Upper lobe of left lung (tissue), 6 donors: ENCODE data around the gene MYLK4. TPM values are rescaled to one million over a fixed set of nuclear protein-coding genes. Genes with fewer than 3 reads are reported as not detected.

Source experiments
- ATAC-seq, 2 donors: fragments of 200-7000 bp; cut with Tn5 transposase; one replicate each; pipeline ENCODE4 v1.9.1; 2022; ENCODE audit warnings: mild to moderate bottlenecking in 2 of 2, moderate library complexity in 2 of 2; ENCODE audit not compliant: low FRiP score in 2 of 2
- DNase-seq, 2 donors: peaks; one replicate each; pipeline ENCODE4 v3.0.0-alpha.2; 2019 to 2020
- H3K27ac ChIP-seq, 4 donors: fragments of 200-600 bp; sonication (generic); one replicate each; pipeline ENCODE4 v1.5.1; 2016 to 2019
- H3K27me3 ChIP-seq, 4 donors: fragments of 200-600 bp; sonication (generic); one replicate each; pipeline ENCODE4 v1.5.1; 2017 to 2019
- H3K36me3 ChIP-seq, 4 donors: fragments of 200-600 bp; sonication (generic); one replicate each; pipeline ENCODE4 v1.5.1; 2016 to 2019
- H3K4me1 ChIP-seq, 4 donors: fragments of 200-600 bp; sonication (generic); one replicate each; pipeline ENCODE4 v1.5.1; 2018 to 2019
- H3K4me3 ChIP-seq, 4 donors: fragments of 200-600 bp; sonication (generic); one replicate each; pipeline ENCODE4 v1.5.1; 2017 to 2019; ENCODE audit warnings: mild to moderate bottlenecking in 2 of 4, moderate library complexity in 1 of 4
- H3K9me3 ChIP-seq, 4 donors: fragments of 200-600 bp; sonication (generic); one replicate each; pipeline ENCODE4 v1.5.1; 2018 to 2019
- EP300 ChIP-seq, 4 donors: sonication (generic); formaldehyde crosslinking; IDR thresholded peaks; one replicate each; pipeline ENCODE4 v1.5.1; 2017; ENCODE audit warnings: antibody characterized with exemption in 4 of 4, control low read depth in 2 of 4
- POLR2A ChIP-seq, 4 donors: fragments of 450-650 bp; IDR thresholded peaks; one replicate each; pipeline ENCODE4 v1.5.1; 2016 to 2017; ENCODE audit warnings: antibody characterized with exemption in 4 of 4, mild to moderate bottlenecking in 2 of 4
- POLR2AphosphoS5 ChIP-seq, 2 donors: sonication (generic); formaldehyde crosslinking; IDR thresholded peaks; one replicate each; pipeline ENCODE4 v1.5.1; 2017; ENCODE audit warnings: antibody characterized with exemption in 2 of 2
- WGBS, 2 donors: methylation state at CpG; one replicate each; pipeline ENCODE4 v1.1.5; 2017 to 2018; 5-methylcytosine and 5-hydroxymethylcytosine counted together
- total RNA-seq, 6 donors: library from RNA; depleted of rRNA in 4 of 6; stranded (reverse); fragments of >200 nt in 4 of 6; gene quantifications; one replicate each; pipeline versions ENCODE4 v1.1.0 to v1.2.1, GENCODE V29; 2016 to 2021
- TF ChIP-seq, protein P1 (sequence below), 6 experiments: fragments of 450-650 bp in 4 of 6; fragments of 200-600 bp in 2 of 6; sonication (generic) in 2 of 6; IDR thresholded peaks; one replicate each; pipeline ENCODE4 v1.5.1; 2016 to 2019; ENCODE audit warnings: antibody characterized with exemption in 6 of 6
- donor health status: DM: no; HTN: no; CAD: no; lungs with moderate emphysema.
- donor health status: DM: no; HTN: yes; CAD: no; lungs with severe emphysema.

The MYLK4 gene
- total RNA-seq, 6 donors from 2014 or later, result 0.64 to 2.6 (median 1.2) TPM

DNA sequence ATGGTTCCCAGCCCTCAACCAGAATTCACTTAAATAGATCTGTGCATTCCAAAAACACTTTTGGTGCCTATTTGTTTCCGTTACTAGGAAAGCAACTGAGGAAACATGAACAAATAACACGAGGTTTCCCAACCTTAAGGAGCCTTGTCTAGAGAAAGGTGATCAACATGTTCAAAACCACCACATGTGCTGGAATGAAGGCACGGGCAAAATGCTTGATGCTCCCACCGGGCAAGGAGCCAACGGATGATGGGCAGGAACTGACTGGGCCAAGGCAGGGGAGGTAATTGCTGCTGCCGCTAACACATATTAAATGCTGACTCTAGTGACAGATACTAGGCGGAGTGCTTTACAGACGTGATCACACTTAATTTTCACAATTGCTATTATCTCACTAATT lies 2.5 kb downstream of the MYLK4 start:
- peaks cover 4 to 8% (median 8%) of the 10 kb centered on the region in 4 donors for H3K4me1 ChIP-seq
- H3K27ac ChIP-seq, result no peak overlapping the region
- no peak overlapping the region for H3K4me3 ChIP-seq
- no peaks in the 10 kb centered on the region for H3K9me3 ChIP-seq
- DNase-seq (no peak), ATAC-seq (no peak)
- TF ChIP-seq POLR2A (IDR thresholded peaks at IDR 0.05), result no peak
- TF ChIP-seq, protein P1, sequence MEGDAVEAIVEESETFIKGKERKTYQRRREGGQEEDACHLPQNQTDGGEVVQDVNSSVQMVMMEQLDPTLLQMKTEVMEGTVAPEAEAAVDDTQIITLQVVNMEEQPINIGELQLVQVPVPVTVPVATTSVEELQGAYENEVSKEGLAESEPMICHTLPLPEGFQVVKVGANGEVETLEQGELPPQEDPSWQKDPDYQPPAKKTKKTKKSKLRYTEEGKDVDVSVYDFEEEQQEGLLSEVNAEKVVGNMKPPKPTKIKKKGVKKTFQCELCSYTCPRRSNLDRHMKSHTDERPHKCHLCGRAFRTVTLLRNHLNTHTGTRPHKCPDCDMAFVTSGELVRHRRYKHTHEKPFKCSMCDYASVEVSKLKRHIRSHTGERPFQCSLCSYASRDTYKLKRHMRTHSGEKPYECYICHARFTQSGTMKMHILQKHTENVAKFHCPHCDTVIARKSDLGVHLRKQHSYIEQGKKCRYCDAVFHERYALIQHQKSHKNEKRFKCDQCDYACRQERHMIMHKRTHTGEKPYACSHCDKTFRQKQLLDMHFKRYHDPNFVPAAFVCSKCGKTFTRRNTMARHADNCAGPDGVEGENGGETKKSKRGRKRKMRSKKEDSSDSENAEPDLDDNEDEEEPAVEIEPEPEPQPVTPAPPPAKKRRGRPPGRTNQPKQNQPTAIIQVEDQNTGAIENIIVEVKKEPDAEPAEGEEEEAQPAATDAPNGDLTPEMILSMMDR (IDR thresholded peaks at IDR 0.05), result no peak
- TF ChIP-seq EP300 (IDR thresholded peaks at IDR 0.05), result no peak
- TF ChIP-seq POLR2AphosphoS5 (IDR thresholded peaks at IDR 0.05), result no peak
- 72 to 80% methylated on average over 8 of the region's 8 CpGs for WGBS, 2 donors
- no peaks in the 10 kb centered on the region for H3K27me3 ChIP-seq
- no peaks in the 10 kb centered on the region for H3K36me3 ChIP-seq

DNA sequence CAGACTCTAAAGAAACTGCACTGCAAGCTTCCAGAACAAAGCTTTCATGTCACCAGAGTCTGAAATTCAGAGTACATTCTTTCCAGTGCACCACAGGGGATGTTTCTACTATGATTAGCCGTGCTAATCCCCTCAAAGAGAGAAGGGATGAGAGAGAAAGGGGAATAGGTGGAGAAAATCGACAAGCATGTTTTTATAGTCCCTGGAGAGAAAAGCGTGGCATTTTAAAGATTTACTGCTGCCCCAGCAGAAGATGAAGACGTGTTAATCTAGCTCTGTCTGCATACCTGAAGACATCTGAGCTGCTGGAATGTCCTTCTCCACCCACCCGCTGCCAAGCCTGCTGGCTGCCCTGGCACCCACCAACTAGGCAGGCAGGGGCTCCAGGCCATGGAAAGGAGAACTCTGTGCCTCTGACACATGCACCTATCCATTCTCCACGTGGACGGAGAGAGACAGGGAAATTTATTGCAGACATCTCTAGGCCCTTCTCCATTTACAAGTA lies 4.1 kb downstream of the MYLK4 start:
- 69 to 74% methylated on average over 6 to 7 of the region's 7 CpGs for WGBS, 2 donors
- Histone ChIP-seq H3K27ac (no peak overlapping the region), H3K4me3 (no peak overlapping the region), H3K4me1 (peaks cover 4 to 8% (median 8%) of the 10 kb centered on the region in 4 donors), H3K27me3 (no peaks in the 10 kb centered on the region), H3K36me3 (no peaks in the 10 kb centered on the region), H3K9me3 (no peaks in the 10 kb centered on the region)
- ATAC-seq (no peak), DNase-seq (no peak)
- TF ChIP-seq POLR2AphosphoS5 (IDR thresholded peaks at IDR 0.05) (no peak), POLR2A (IDR thresholded peaks at IDR 0.05) (no peak), EP300 (IDR thresholded peaks at IDR 0.05) (no peak)
- TF ChIP-seq, protein P1 (IDR thresholded peaks at IDR 0.05), result no peak

DNA sequence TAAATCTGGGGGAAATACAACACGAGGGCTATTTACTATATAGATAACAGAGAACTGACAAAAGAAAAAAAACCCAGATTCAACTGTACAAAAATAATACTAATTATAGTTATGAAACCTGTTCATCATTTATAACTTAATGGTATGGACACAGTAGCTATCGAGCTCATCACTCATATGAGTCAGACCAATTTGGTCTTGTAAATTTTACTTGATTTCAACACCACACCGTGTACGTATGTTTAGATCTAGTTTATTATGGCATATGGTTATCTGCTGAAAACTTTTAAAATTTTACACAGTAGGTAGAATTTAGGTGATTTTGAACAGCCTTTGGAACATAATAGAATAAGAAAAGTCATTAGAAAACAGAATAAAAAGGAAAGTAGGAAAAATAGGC lies 5.5 kb downstream of the MYLK4 start:
- Histone ChIP-seq H3K4me3 (no peak overlapping the region), H3K27ac (no peak overlapping the region), H3K4me1 (peaks cover 4 to 8% (median 7%) of the 10 kb centered on the region in 4 donors), H3K9me3 (no peaks in the 10 kb centered on the region), H3K27me3 (no peaks in the 10 kb centered on the region), H3K36me3 (no peaks in the 10 kb centered on the region)
- no peak for DNase-seq
- TF ChIP-seq EP300 (IDR thresholded peaks at IDR 0.05) (no peak), POLR2AphosphoS5 (IDR thresholded peaks at IDR 0.05) (no peak), POLR2A (IDR thresholded peaks at IDR 0.05) (no peak)
- TF ChIP-seq, protein P1 (IDR thresholded peaks at IDR 0.05), result no peak
- ATAC-seq, result no peak
- WGBS, 2 donors, result 92 to 93% methylated on average over 4 of the region's 4 CpGs

DNA sequence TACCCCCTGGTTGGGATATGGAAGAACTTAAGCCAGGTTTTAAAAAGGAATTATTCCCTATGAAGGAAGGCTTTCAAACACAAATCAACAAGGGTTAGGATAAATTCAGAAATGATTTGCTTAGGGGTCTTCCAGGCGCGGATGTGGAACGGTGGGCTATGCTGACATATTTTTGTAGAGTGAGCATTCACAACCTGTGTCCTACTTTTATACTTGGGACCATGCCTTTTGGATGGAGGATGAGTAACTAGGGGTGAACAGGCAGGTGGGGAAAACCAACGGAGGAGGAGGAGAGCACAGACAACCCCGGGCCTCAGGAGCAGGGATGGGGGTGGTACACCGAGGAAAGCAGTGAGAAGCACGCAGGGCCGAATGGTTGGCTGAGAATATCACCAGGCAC lies 5.9 kb downstream of the MYLK4 start:
- 94 to 95% methylated on average over 7 to 8 of the region's 8 CpGs for WGBS, 2 donors
- ATAC-seq (no peak), DNase-seq (no peak)
- Histone ChIP-seq H3K4me3 (no peak overlapping the region), H3K4me1 (peaks cover 2 to 3% (median 2%) of the 10 kb centered on the region in 4 donors), H3K9me3 (no peaks in the 10 kb centered on the region), H3K27ac (no peak overlapping the region), H3K36me3 (no peaks in the 10 kb centered on the region), H3K27me3 (no peaks in the 10 kb centered on the region)
- TF ChIP-seq EP300 (IDR thresholded peaks at IDR 0.05), result no peak
- TF ChIP-seq POLR2A (IDR thresholded peaks at IDR 0.05), result no peak
- TF ChIP-seq, protein P1 (IDR thresholded peaks at IDR 0.05), result no peak
- TF ChIP-seq POLR2AphosphoS5 (IDR thresholded peaks at IDR 0.05), result no peak

DNA sequence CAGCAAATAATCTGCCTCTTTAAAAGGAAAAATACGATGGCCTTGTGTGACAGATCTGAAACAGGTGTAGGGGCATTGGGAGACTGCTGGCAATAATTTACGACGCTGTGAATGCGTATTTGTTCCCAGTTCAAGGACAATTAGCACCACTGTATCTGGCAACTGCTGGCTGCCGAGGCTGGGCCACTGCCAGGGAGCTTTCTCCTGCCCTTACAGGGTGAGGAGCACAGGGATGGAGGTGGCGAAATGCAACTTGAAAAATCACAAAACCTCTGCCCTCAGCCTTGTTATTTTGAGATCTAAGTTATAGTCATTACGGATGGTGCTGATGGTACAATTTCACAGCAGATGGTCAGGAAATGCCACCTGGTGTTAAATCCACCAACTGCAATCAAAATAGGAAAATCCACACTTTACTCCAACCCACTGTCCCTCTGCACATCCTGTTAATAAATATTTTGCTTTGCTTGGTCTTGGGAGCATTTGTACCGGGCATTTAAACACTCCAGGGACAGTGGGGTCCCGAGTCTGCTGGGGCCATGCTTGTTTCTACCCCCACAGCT lies 6.4 kb downstream of the MYLK4 start:
- Histone ChIP-seq H3K27me3 (no peaks in the 10 kb centered on the region), H3K27ac (no peak overlapping the region), H3K4me1 (peaks cover 0 to 3% (median 0%) of the 10 kb centered on the region in 4 donors), H3K4me3 (no peak overlapping the region), H3K36me3 (no peaks in the 10 kb centered on the region), H3K9me3 (no peaks in the 10 kb centered on the region)
- no peak for DNase-seq
- 66 to 69% methylated on average over 9 of the region's 9 CpGs for WGBS, 2 donors
- no peak for ATAC-seq
- TF ChIP-seq, protein P1 (IDR thresholded peaks at IDR 0.05), result no peak
- TF ChIP-seq POLR2AphosphoS5 (IDR thresholded peaks at IDR 0.05) (no peak), POLR2A (IDR thresholded peaks at IDR 0.05) (no peak), EP300 (IDR thresholded peaks at IDR 0.05) (no peak)
